Brain microvascular endothelial cell (primary cell): ENCODE data around the gene TBXA2R.

Experiments
- DNase-seq: peaks from one replicate; pipeline ENCODE4 v3.0.0-alpha.2; 2020
- H3K27ac ChIP-seq: fragments of 250-450 bp; sonication (Bioruptor Pico); 2 replicates; pipeline ENCODE4 v1.5.1; 2020; ENCODE audit warnings: mild to moderate bottlenecking, moderate library complexity
- H3K27me3 ChIP-seq: fragments of 250-450 bp; sonication (Bioruptor Pico); replicated peaks from 2 replicates; pipeline ENCODE4 v1.5.1; 2020; ENCODE audit warnings: mild to moderate bottlenecking
- H3K36me3 ChIP-seq: fragments of 250-450 bp; sonication (Bioruptor Pico); replicated peaks from 2 replicates; pipeline ENCODE4 v1.5.1; 2020; ENCODE audit warnings: mild to moderate bottlenecking
- H3K4me3 ChIP-seq: 2 replicates; pipeline ENCODE4 v1.5.1; 2011; ENCODE audit warnings: low read depth, mild to moderate bottlenecking, control low read depth, low read length, moderate library complexity
- in situ Hi-C: cut with HindIII; loops from 2 replicates; pipeline ENCODE4 v1.10.0; 2017; ENCODE audit warnings: low sequenced_read_pairs, low pct_ligation_motif_present
- TF ChIP-seq, protein P1 (sequence below): IDR thresholded peaks from 2 replicates; pipeline ENCODE4 v1.5.1; 2011; ENCODE audit warnings: low read depth, mild to moderate bottlenecking, moderate library complexity, low read length, control low read depth, inconsistent platforms; ENCODE audit errors: missing control alignments

TBXA2R gene

DNA sequence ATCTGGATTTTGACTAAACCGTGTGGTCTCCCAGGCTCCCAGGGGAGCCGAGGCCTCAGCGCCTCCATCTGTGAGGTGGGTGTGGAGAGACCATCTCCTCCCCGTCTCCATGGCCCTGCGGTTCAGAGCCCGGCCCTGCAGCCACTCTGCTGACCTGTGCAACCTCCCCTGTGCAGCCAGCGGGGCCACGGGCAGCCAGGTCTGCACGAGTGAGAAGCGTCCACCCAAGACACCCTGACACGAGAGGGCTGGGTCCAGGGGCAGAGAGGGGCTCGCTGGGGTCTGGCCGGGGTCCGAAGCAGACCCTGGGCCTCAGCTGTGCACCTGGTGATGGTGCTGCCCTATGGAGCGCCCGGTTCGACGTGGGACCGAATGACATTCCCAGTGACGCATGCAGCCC lies 30.3 kb upstream of the TBXA2R start:
- DNase-seq = no peak
- in situ Hi-C loops = no loop called here
- H3K27me3 ChIP-seq = no peaks in the 10 kb centered on the region
- H3K4me3 ChIP-seq = no peak overlapping the region
- H3K27ac ChIP-seq = no peak overlapping the region
- TF ChIP-seq, protein P1, sequence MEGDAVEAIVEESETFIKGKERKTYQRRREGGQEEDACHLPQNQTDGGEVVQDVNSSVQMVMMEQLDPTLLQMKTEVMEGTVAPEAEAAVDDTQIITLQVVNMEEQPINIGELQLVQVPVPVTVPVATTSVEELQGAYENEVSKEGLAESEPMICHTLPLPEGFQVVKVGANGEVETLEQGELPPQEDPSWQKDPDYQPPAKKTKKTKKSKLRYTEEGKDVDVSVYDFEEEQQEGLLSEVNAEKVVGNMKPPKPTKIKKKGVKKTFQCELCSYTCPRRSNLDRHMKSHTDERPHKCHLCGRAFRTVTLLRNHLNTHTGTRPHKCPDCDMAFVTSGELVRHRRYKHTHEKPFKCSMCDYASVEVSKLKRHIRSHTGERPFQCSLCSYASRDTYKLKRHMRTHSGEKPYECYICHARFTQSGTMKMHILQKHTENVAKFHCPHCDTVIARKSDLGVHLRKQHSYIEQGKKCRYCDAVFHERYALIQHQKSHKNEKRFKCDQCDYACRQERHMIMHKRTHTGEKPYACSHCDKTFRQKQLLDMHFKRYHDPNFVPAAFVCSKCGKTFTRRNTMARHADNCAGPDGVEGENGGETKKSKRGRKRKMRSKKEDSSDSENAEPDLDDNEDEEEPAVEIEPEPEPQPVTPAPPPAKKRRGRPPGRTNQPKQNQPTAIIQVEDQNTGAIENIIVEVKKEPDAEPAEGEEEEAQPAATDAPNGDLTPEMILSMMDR = no peak
- H3K36me3 ChIP-seq = peaks cover 46% of the 10 kb centered on the region

DNA sequence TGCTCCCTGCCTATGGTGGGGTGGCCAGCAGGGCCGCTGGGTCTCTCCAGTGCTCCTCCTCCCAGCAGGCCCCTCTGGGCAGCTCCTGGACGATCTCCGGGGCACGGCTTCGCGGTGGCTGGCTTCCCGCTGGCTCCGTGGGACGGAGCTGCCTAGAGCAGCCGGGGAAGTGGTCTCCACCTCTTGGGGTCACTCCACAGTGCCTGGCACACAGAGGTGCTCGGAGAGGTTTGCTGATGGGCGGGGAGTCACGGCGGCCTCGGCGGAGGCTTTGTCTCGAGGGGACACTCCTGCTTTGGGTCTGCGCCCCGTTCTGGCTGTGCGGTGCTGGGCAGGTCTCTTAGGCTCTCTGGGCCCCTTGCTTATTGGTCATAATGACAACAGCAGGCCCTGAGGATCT lies 29.8 kb upstream of the TBXA2R start:
- in situ Hi-C loops = no loop called here
- no peak overlapping the region for H3K4me3 ChIP-seq
- H3K27me3 ChIP-seq = no peaks in the 10 kb centered on the region
- TF ChIP-seq, protein P1 = no peak
- no peak for DNase-seq
- no peak overlapping the region for H3K27ac ChIP-seq
- H3K36me3 ChIP-seq = peaks cover 41% of the 10 kb centered on the region

DNA sequence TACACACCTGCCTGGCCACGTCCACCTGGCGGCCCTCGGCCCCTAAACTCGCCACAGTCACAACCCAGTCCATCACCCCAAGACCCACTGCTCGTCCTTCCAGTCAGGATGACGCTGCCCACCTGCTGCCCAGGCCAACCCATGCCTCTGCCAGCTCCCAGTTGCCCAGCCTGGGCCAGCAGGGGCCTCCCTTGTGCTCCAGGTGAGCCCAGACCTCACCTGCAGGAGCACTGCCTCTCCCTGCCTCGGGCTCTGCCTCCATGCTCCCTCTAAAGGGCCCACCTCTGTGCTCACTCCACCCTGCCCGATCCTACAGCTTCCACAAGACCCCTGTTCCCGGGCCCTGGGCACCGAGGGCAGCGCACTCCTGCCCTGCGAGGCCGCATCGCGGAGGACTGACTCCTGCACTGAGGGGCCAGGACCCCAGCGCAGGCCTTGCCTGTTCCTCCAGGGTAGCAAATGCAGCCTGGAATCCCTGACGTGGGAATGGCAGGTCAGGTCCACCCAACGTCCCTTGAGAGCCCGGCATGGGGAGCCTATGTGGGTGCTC lies 27.9 kb upstream of the TBXA2R start:
- DNase-seq = no peak
- Histone ChIP-seq H3K27me3 (no peaks in the 10 kb centered on the region), H3K36me3 (peaks cover 34% of the 10 kb centered on the region), H3K27ac (no peak overlapping the region), H3K4me3 (no peak overlapping the region)
- TF ChIP-seq, protein P1 = no peak
- in situ Hi-C loops = no loop called here

DNA sequence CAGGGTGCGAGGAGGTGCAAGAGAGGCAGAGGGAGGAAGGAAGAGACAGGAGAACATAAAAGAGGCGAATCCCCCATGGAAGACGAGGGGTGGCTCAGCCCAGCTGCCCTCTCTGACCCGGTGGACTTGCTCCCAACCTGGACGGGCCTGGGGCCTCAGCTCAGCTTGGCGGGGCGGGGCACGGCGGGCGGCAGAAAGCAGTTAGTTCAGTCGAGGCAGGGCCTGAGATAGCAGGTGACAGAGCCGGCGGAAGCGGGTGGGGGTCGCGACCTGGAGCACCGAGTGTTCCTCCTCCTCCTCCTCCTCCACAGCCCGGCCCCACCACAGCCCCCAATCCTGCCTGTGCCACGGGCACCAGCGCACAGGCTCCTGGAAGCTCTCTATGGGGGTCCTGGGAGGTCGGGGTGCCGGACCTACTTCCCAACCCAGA lies 26.9 kb upstream of the TBXA2R start:
- Histone ChIP-seq H3K27ac (no peak overlapping the region), H3K36me3 (peaks cover 24% of the 10 kb centered on the region), H3K4me3 (no peak overlapping the region), H3K27me3 (no peaks in the 10 kb centered on the region)
- in situ Hi-C loops = no loop called here
- TF ChIP-seq, protein P1 = no peak
- no peak for DNase-seq

DNA sequence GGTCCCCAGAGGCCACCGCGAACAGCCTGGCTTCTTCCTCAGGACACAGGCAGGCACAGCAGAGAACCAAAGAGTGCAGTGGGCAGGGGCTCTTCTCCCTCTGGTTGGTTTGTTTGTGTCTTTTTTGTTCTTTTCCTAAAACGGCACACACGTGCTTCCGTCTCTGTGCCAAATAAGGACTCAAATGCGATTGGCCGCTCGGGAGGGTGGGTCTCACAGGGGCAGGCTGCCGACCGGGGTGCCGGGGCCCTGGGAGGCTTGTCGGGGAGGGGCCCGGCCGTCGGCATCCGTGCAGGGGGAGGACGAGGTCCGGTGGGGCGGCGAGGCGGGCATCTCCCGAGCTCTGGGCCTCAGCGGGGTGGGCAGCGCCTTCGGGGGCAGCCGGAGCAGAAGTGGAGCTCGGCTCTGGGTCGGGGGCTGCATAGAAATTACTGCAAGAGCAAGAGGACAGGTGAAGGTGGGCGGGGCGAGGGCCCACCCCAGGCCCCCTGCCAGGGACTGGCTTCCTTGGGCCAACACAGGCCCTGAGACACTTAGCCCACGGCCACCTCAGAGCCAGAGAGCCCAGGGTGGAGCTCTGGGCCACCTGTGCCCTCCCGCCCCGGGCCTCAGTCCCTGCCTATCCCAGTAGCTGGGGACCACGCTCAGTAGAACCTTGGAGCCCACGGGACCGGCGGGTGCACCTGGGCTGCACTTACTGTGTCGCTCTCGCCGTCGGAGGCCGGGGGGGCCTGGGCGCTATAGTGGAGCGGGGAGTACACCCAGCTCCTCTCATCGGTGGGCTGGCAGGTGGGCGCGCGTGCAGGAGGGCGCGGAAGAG lies 26.3 kb upstream of the TBXA2R start:
- H3K4me3 ChIP-seq = no peak overlapping the region
- peaks cover 20% of the 10 kb centered on the region for H3K36me3 ChIP-seq
- H3K27me3 ChIP-seq = no peaks in the 10 kb centered on the region
- no peak for DNase-seq
- H3K27ac ChIP-seq = no peak overlapping the region
- in situ Hi-C loops = no loop called here
- TF ChIP-seq, protein P1 = no peak
